GM18502 (cell line): ENCODE data around the gene ENPP6.

Source experiments
- ATAC-seq: cut with Tn5 transposase; IDR thresholded peaks from one replicate; pipeline ENCODE4 v1.9.1; 2021; ENCODE audit warnings: mild to moderate bottlenecking; ENCODE audit not compliant: unreplicated experiment, poor library complexity

Gene ENPP6

GRCh38 chr4:184217634-184218033, at the start of gene ENPP6:
TSS of gene ENPP6 (minus strand) at chr4:184217873. CDS start at chr4:184217819, 54 bp downstream.
- no peak for ATAC-seq

GRCh38 chr4:184267206-184267608, 49.5 kb upstream of the ENPP6 start:
- no peak for ATAC-seq

GRCh38 chr4:184265546-184266351, 48.1 kb upstream of the ENPP6 start:
- peak; percentile 33 for ATAC-seq

DNA sequence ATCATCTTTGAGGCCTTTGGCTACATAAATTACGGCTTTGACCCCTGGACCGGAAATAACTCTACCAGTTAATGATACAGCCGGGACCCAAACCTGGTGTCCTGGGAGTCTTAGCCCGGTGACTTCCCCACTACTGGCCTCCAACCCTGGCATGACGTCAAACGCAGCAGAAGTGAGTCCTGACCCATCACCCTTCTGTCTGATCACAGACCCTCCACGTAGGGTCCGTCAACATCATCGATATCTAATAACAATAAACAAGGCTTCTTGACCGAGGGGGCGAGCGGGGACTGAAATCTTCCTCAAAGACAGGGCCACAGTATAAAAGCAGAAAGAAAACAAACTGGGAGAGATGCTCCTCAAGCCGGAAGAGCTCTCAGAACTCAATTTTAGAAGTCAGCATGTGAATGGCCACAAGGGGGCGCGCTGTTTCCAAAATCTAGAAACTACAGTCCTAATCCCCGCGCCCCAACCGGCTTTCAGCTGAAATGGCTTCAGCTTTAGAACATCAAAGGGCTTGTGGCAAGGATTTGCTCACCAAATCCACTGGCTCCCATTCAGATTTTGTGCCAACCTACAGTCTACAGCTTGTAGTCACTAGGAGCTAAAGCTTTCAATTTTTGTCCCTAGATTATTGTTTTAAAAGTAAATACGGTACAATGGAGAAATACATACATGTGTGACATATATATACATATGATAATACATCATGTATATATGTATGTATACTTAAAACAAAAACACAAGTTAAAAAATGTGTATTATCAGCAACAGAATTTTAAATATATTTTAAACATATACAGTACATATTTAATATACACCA, 46.4 kb upstream of the ENPP6 start:
- ATAC-seq: peak; percentile 33

- no peak for ATAC-seq
These were observed 45.8 kb upstream of the ENPP6 start for GRCh38 chr4:184263461-184263860.

DNA sequence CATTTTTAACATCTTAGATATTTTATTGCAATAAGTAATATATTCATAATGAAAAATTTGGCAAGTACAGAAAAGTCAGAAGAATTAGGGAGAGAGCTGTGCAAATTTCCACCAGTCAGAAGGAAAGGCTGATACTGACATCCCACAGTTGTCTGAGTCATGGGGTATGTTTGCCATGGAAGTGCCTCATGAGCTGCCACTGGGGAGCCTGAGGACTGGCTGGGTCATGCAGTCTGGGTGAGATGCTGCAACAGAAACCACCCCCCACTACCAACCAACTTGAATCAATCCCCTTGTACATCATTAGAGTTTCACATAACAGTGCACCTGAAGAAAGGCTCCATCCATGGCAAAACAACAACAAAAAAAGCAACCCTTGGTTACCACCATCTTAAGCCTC, 45.2 kb upstream of the ENPP6 start:
- ATAC-seq: no peak

GRCh38 chr4:184261246-184261645, 43.6 kb upstream of the ENPP6 start:
- no peak for ATAC-seq

- no peak for ATAC-seq
These were observed 42.2 kb upstream of the ENPP6 start for GRCh38 chr4:184259866-184260265.

GRCh38 chr4:184259081-184259480, 41.4 kb upstream of the ENPP6 start:
- no peak for ATAC-seq

DNA sequence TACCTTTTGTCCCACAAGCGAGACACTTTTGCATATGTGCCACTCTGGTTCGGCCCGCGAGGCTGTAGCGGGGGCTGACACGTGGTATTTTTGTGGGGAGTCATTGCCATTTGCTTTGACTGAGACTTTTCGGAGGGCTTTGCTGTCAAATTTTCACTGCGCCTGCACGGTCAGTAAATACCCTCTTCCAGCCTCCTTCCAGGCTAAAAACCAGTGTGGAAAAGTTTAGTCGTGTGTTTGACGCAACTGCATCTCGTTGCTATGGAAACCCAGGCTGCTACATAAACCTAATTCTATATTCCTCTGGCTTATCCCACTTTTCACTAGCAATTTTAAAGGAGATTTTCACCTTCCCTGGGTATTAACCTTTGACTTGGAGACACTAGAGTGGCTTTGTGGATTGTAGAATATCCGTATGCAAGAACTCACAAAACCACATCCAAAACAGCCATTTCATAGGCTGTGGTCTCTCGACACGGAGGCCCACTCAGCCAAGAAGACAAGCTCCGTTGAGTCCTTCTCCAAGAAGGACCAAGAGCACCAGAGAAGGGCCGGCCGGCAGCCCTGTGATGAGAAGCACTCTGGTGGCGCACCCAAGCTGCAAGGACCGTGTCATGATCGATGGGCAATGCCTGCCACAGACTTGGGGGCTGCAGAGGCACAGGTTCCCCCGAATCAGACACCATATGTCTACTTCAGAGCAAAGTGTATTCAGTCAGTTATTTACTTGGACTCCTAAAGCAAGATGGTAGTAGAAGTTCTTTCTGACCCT, 38.4 kb upstream of the ENPP6 start:
- no peak for ATAC-seq

GRCh38 chr4:184255361-184255760, 37.7 kb upstream of the ENPP6 start:
- no peak for ATAC-seq

- ATAC-seq: no peak
These were observed 35.4 kb upstream of the ENPP6 start for GRCh38 chr4:184253072-184253420.

- no peak for ATAC-seq
These were observed 34.7 kb upstream of the ENPP6 start for GRCh38 chr4:184252136-184253071.

- no peak for ATAC-seq
These were observed 34.0 kb upstream of the ENPP6 start for GRCh38 chr4:184251670-184251980.

DNA sequence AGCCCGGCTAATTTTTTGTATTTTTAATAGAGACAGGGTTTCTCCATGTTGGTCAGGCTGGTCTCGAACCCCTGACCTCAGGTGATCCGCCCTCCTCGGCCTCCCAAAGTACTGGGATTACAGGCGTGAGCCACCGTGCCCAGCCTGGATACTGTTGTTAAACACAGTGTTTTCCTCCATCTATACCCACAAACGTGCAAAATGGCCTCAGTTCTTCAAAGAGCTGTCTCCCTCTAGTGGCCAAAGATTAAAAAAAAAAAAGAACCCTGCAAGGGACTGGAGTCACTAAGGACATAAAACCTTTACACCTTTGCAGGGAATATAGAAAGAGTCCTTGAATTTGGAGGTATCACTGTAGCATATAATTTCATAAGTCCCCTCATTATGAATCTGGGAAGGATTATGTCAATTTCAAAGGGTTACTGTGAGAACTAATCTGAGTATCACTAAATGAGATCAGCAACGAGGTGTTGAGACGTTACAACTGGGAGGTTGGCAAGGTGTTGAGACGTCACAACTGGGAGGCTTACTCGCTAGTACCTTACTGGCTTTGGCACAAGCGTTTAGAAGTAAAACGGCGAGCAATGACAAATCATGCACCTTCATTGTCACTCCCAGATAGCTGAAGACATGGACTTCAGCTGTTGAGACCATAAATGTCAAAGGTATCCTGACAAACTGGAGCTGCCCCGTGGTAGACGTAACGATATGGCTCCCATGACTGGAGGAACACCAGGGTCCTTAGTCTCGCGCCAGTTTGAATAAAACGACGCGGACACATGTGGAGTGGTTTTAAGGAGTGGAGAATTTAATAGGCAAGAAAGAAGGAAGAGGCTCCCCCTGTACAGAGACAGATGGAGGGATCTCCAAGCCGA, 33.4 kb upstream of the ENPP6 start:
- ATAC-seq: peak; percentile 64

GRCh38 chr4:184248216-184248615, 30.5 kb upstream of the ENPP6 start:
- ATAC-seq: no peak

DNA sequence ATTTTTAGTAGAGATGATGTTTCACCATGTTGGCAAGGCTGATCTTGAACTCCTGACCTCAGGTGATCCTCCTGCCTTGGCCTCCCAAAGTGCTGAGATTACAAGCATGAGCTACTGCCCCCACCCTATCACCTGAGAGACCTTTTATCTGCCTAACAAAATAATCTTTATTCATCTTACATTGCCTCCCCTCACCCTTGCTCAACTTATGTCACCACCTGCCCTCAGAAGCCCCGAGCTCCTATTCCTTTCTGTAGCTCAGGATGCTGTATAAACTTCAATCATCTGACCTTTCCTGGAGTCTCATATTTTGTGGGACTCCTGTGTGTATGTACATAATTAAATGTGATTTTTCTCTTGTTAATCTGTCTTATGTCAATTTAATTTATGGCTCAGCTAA, 29.7 kb upstream of the ENPP6 start:
- ATAC-seq: no peak

- ATAC-seq: no peak
These were observed 28.8 kb upstream of the ENPP6 start for GRCh38 chr4:184246426-184246825.
